NB4 (cell line): Measurements from ENCODE around the gene PPIB.

Experiments used
- POLR2A ChIP-seq: IDR thresholded peaks from 2 replicates; pipeline ENCODE4 v1.6.1; 2011; ENCODE audit warnings: mild to moderate bottlenecking; ENCODE audit not compliant: insufficient read length; ENCODE audit errors: extremely low read depth
- TF ChIP-seq, protein P1 (sequence below): IDR thresholded peaks from one replicate; pipeline ENCODE4 v1.5.1; 2012; ENCODE audit warnings: low read depth, low read length
- TF ChIP-seq, protein P2 (sequence below): IDR thresholded peaks from 2 replicates; pipeline ENCODE4 v1.6.1; 2011; ENCODE audit warnings: low read depth, low read length

DNA sequence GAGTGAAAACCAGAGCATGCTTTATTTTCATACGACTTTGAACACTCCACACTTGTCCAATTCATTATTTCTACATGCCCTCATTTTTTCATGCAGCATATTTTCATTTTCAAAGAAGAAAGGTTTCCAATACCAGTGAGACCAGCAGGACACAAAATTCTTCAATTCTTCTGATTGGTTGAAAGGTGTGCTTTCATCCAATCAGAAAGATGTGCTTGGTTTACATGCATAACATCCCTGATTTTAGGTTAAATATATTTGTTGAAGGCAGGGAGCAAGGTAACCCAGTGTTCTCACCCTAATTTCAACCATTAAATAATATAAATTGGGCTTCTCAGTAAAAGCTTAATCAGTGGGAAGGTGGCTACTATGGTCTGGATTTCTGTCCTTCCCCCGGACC is 47.5 kb upstream of the PPIB start:
- TF ChIP-seq, protein P1, sequence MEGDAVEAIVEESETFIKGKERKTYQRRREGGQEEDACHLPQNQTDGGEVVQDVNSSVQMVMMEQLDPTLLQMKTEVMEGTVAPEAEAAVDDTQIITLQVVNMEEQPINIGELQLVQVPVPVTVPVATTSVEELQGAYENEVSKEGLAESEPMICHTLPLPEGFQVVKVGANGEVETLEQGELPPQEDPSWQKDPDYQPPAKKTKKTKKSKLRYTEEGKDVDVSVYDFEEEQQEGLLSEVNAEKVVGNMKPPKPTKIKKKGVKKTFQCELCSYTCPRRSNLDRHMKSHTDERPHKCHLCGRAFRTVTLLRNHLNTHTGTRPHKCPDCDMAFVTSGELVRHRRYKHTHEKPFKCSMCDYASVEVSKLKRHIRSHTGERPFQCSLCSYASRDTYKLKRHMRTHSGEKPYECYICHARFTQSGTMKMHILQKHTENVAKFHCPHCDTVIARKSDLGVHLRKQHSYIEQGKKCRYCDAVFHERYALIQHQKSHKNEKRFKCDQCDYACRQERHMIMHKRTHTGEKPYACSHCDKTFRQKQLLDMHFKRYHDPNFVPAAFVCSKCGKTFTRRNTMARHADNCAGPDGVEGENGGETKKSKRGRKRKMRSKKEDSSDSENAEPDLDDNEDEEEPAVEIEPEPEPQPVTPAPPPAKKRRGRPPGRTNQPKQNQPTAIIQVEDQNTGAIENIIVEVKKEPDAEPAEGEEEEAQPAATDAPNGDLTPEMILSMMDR, result no peak
- TF ChIP-seq POLR2A, result no peak
- TF ChIP-seq, protein P2, sequence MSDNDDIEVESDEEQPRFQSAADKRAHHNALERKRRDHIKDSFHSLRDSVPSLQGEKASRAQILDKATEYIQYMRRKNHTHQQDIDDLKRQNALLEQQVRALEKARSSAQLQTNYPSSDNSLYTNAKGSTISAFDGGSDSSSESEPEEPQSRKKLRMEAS, result no peak
